Measurements from ENCODE around the gene TTR. TPM values are rescaled to one million over a fixed set of nuclear protein-coding genes. Genes with fewer than 3 reads are reported as not detected.

Gene TTR
- total RNA-seq, 4 donors from 2014 or later, result not detected

- 71 to 79% methylated on average over 5 of the region's 5 CpGs for WGBS, 2 donors
- H3K4me1 ChIP-seq, result no peaks in the 10 kb centered on the region
- H3K27ac ChIP-seq, result no peak overlapping the region
- DNase-seq (ENCODE audit: low spot score in 2 of 2), result no peak
- no peaks in the 10 kb centered on the region for H3K36me3 ChIP-seq
- TF ChIP-seq CTCF (IDR thresholded peaks at IDR 0.05) (no peak), POLR2A (IDR thresholded peaks at IDR 0.05) (no peak), EP300 (IDR thresholded peaks at IDR 0.05) (no peak)
- H3K9me3 ChIP-seq, result no peaks in the 10 kb centered on the region
- H3K4me3 ChIP-seq, result no peak overlapping the region
- H3K27me3 ChIP-seq, result no peaks in the 10 kb centered on the region
Observed at GRCh38 chr18:31595121-31595771, 3.6 kb downstream of the TTR start.

GRCh38 chr18:31596081-31596872 lies 4.6 kb downstream of the TTR start:
- H3K36me3 ChIP-seq, result no peaks in the 10 kb centered on the region
- H3K9me3 ChIP-seq, result no peaks in the 10 kb centered on the region
- H3K4me3 ChIP-seq, result no peak overlapping the region
- 67% methylated on average over 9 of the region's 9 CpGs for WGBS, 2 donors
- H3K4me1 ChIP-seq, result no peaks in the 10 kb centered on the region
- no peaks in the 10 kb centered on the region for H3K27me3 ChIP-seq
- no peak overlapping the region for H3K27ac ChIP-seq
- TF ChIP-seq POLR2A (IDR thresholded peaks at IDR 0.05) (no peak), EP300 (IDR thresholded peaks at IDR 0.05) (no peak), CTCF (IDR thresholded peaks at IDR 0.05) (no peak)
- no peak for DNase-seq (ENCODE audit: low spot score in 2 of 2)

GRCh38 chr18:31598021-31598805 lies 6.5 kb downstream of the TTR start:
- Histone ChIP-seq H3K36me3 (no peaks in the 10 kb centered on the region), H3K4me1 (no peaks in the 10 kb centered on the region), H3K27me3 (no peaks in the 10 kb centered on the region), H3K9me3 (no peaks in the 10 kb centered on the region), H3K27ac (no peak overlapping the region), H3K4me3 (no peak overlapping the region)
- no peak for DNase-seq (ENCODE audit: low spot score in 2 of 2)
- TF ChIP-seq EP300 (IDR thresholded peaks at IDR 0.05) (no peak), CTCF (IDR thresholded peaks at IDR 0.05) (no peak), POLR2A (IDR thresholded peaks at IDR 0.05) (no peak)
- WGBS, 2 donors, result 89 to 92% methylated on average over 13 of the region's 13 CpGs

GRCh38 chr18:31603315-31603714 lies 11.6 kb downstream of the TTR start:
- no peaks in the 10 kb centered on the region for H3K36me3 ChIP-seq
- no peak overlapping the region for H3K27ac ChIP-seq
- DNase-seq (ENCODE audit: low spot score in 2 of 2), result no peak
- H3K4me3 ChIP-seq, result no peak overlapping the region
- no peaks in the 10 kb centered on the region for H3K9me3 ChIP-seq
- no peaks in the 10 kb centered on the region for H3K27me3 ChIP-seq
- no peak for TF ChIP-seq CTCF (IDR thresholded peaks at IDR 0.05)
- TF ChIP-seq POLR2A (IDR thresholded peaks at IDR 0.05), result no peak
- TF ChIP-seq EP300 (IDR thresholded peaks at IDR 0.05), result no peak
- H3K4me1 ChIP-seq, result no peaks in the 10 kb centered on the region

- H3K36me3 ChIP-seq, result no peaks in the 10 kb centered on the region
- H3K27me3 ChIP-seq, result no peaks in the 10 kb centered on the region
- H3K4me1 ChIP-seq, result no peaks in the 10 kb centered on the region
- DNase-seq (ENCODE audit: low spot score in 2 of 2), result no peak
- no peak overlapping the region for H3K27ac ChIP-seq
- H3K9me3 ChIP-seq, result no peaks in the 10 kb centered on the region
- no peak overlapping the region for H3K4me3 ChIP-seq
- WGBS, 2 donors, result 91 to 92% methylated on average over 2 of the region's 2 CpGs
- TF ChIP-seq CTCF (IDR thresholded peaks at IDR 0.05) (no peak), EP300 (IDR thresholded peaks at IDR 0.05) (no peak), POLR2A (IDR thresholded peaks at IDR 0.05) (no peak)
Observed at GRCh38 chr18:31606265-31606664, 14.6 kb downstream of the TTR start.
